Endodermal cell (in vitro differentiated cells): ENCODE data around the gene CNGA4. TPM values are rescaled to one million over a fixed set of nuclear protein-coding genes. Genes with fewer than 3 reads are reported as not detected.
"Not testable (repeated sequence)": the region's sequence is repeated elsewhere in the genome, so short reads cannot be mapped to it uniquely, and the experiment has no call there.

Experiments used
- DNase-seq: peaks from one replicate; pipeline ENCODE4 v3.0.0-alpha.2; 2017
- H3K27ac ChIP-seq: 2 replicates; pipeline ENCODE4 v1.5.1; 2013; ENCODE audit warnings: mild to moderate bottlenecking, low read depth, low read length, moderate library complexity
- H3K27me3 ChIP-seq: 2 replicates; pipeline ENCODE4 v1.6.1; 2013; ENCODE audit warnings: mild to moderate bottlenecking, low read length, moderate library complexity; ENCODE audit not compliant: insufficient read depth, control insufficient read depth, poor library complexity, severe bottlenecking
- H3K36me3 ChIP-seq: 2 replicates; pipeline ENCODE4 v1.7.0; 2013; ENCODE audit warnings: mild to moderate bottlenecking, low read length, moderate library complexity; ENCODE audit not compliant: control insufficient read depth, insufficient read depth
- H3K4me1 ChIP-seq: one replicate; pipeline ENCODE4 v1.7.0; 2013; ENCODE audit warnings: low read length; ENCODE audit not compliant: control insufficient read depth, insufficient read depth
- H3K4me3 ChIP-seq: 2 replicates; pipeline ENCODE4 v1.5.1; 2013; ENCODE audit warnings: mild to moderate bottlenecking, low read length, moderate library complexity
- H3K9ac ChIP-seq: 2 replicates; pipeline ENCODE4 v1.6.1; 2013; ENCODE audit warnings: mild to moderate bottlenecking, low read length, moderate library complexity; ENCODE audit not compliant: poor library complexity, severe bottlenecking; ENCODE audit errors: extremely low read depth
- H3K9me3 ChIP-seq: 2 replicates; pipeline ENCODE4 v1.6.1; 2013; ENCODE audit warnings: mild to moderate bottlenecking, low read length, moderate library complexity; ENCODE audit not compliant: control insufficient read depth
- H3K27ac Mint-ChIP-seq: 2 replicates; pipeline ENCODE4 v1.8.0; 2020; ENCODE audit warnings: mixed read lengths
- H3K27me3 Mint-ChIP-seq: 2 replicates; pipeline ENCODE4 v1.8.0; 2021; ENCODE audit warnings: mild to moderate bottlenecking, mixed read lengths; ENCODE audit not compliant: insufficient read depth
- H3K36me3 Mint-ChIP-seq: 2 replicates; pipeline ENCODE4 v1.8.0; 2020; ENCODE audit warnings: low read depth, mixed read lengths
- H3K4me1 Mint-ChIP-seq: 2 replicates; pipeline ENCODE4 v1.8.0; 2020; ENCODE audit warnings: mixed read lengths
- H3K4me3 Mint-ChIP-seq: 2 replicates; pipeline ENCODE4 v1.8.0; 2020; ENCODE audit warnings: mild to moderate bottlenecking, moderate library complexity, mixed read lengths
- H3K9me3 Mint-ChIP-seq: 2 replicates; pipeline ENCODE4 v1.8.0; 2020; ENCODE audit warnings: mild to moderate bottlenecking, mixed read lengths
- CTCF ChIP-seq: fragments of 200-600 bp; sonication (generic); conservative IDR thresholded peaks from 2 replicates; pipeline ENCODE4 v1.5.0; 2021; ENCODE audit warnings: antibody characterized with exemption, mild to moderate bottlenecking
- WGBS, 2 experiments: methylation state at CpG; one replicate each; pipeline versions ENCODE4 v1.1.5 to v1.1.7; 2013; ENCODE audit warnings: missing lambda C conversion rate in 2 of 2, mixed read lengths in 1 of 2; ENCODE audit not compliant: insufficient coverage in 1 of 2, insufficient read length in 1 of 2; 5-methylcytosine and 5-hydroxymethylcytosine counted together
- total RNA-seq, 2 donors: library from RNA; stranded (reverse); fragmentation: NEBNext Ultra II Directional in 1 of 2; extraction: Animal tissue kit (Norgen Biotek cat#: 25700) in 1 of 2; gene quantifications; 2 replicates in 1 of 2; 3 replicates in 1 of 2; pipeline ENCODE4 v1.2.1, GENCODE V29; 2021

CNGA4 gene
- total RNA-seq, 2 donors from 2014 or later: 1.7 to 4.3 TPM

GRCh38 chr11:6245536-6245935 lies 6.6 kb downstream of the CNGA4 start:
- peaks cover 4% of the 10 kb centered on the region for H3K9me3 ChIP-seq
- no peaks in the 10 kb centered on the region for H3K36me3 ChIP-seq
- Mint-ChIP-seq H3K4me1 (peaks cover 30% of the 10 kb centered on the region), H3K36me3 (peaks cover 6% of the 10 kb centered on the region), H3K27ac (no peak overlapping the region), H3K9me3 (no peaks in the 10 kb centered on the region), H3K4me3 (no peak overlapping the region), H3K27me3 (peaks cover 3% of the 10 kb centered on the region)
- H3K27me3 ChIP-seq: no peaks in the 10 kb centered on the region
- DNase-seq: no peak
- H3K4me3 ChIP-seq: no peak overlapping the region
- no peak overlapping the region for H3K9ac ChIP-seq
- H3K4me1 ChIP-seq: peaks cover 6% of the 10 kb centered on the region
- TF ChIP-seq CTCF: no peak
- no peak overlapping the region for H3K27ac ChIP-seq
- WGBS, 2 experiments: 91 to 100% methylated on average over 1 to 2 of the region's 2 CpGs

- 88% methylated on average over 1 of the region's 1 CpG; no CpG with 5 or more reads in 1 of the 2 experiments for WGBS, 2 experiments
- peaks cover 2% of the 10 kb centered on the region for H3K9me3 Mint-ChIP-seq
- peaks cover 14% of the 10 kb centered on the region for H3K4me1 ChIP-seq
- no peak for TF ChIP-seq CTCF
- peaks cover 3% of the 10 kb centered on the region for H3K36me3 Mint-ChIP-seq
- DNase-seq: no peak
- H3K36me3 ChIP-seq: no peaks in the 10 kb centered on the region
- H3K9ac ChIP-seq: no peak overlapping the region
- no peak overlapping the region for H3K27ac ChIP-seq
- H3K9me3 ChIP-seq: peaks cover 4% of the 10 kb centered on the region
- H3K4me3 ChIP-seq: no peak overlapping the region
- H3K27ac Mint-ChIP-seq: no peak overlapping the region
- H3K27me3 Mint-ChIP-seq: no peaks in the 10 kb centered on the region
- H3K4me3 Mint-ChIP-seq: no peak overlapping the region
- no peaks in the 10 kb centered on the region for H3K27me3 ChIP-seq
- H3K4me1 Mint-ChIP-seq: peaks cover 19% of the 10 kb centered on the region
These were observed 9.4 kb downstream of the CNGA4 start for GRCh38 chr11:6248248-6248647.

DNA sequence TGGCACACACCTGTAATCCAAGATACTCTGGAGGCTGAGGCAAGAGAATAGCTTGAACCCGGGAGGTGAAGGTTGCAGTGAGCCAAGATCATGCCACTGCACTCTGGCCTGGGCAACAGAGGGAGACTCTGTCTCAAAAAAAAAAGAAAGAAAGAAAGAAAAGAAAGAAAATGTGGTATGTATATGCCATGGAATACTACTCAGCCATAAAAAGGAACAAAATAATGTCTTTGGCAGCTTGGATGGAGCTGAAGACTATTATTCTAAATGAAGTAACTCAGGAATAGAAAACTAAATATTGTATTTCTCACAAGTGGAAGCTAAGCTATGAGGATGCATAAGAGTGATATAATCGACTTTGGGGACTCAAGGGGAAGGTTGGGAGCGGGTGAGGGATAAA lies 10.0 kb downstream of the CNGA4 start:
- H3K9ac ChIP-seq, DNase-seq, H3K9me3 Mint-ChIP-seq, H3K27me3 Mint-ChIP-seq, H3K36me3 Mint-ChIP-seq, H3K27ac Mint-ChIP-seq, H3K27me3 ChIP-seq, H3K27ac ChIP-seq, H3K4me3 Mint-ChIP-seq, H3K9me3 ChIP-seq, H3K4me3 ChIP-seq, H3K36me3 ChIP-seq: not testable (repeated sequence)
- H3K4me1 ChIP-seq: peaks cover 14% of the 10 kb centered on the region
- peaks cover 12% of the 10 kb centered on the region for H3K4me1 Mint-ChIP-seq
- 88 to 92% methylated on average over 3 of the region's 3 CpGs for WGBS, 2 experiments
